H1 (cell line): ENCODE data around the gene THAP10. TPM values are rescaled to one million over a fixed set of nuclear protein-coding genes. Genes with fewer than 3 reads are reported as not detected.

Experiments used
- CTCF ChIA-PET: fragments of 300-600 bp; sonication (Branson Sonifier 250); formaldehyde crosslinking; loops from one replicate; lab custom pipeline; 2021; ENCODE audit not compliant: partially characterized antibody; lab: Charles Lee
- POLR2A ChIA-PET: fragments of 300-600 bp; sonication (Branson Sonifier 250); formaldehyde crosslinking; loops from one replicate; lab custom pipeline; 2021; ENCODE audit warnings: inconsistent platforms; ENCODE audit not compliant: partially characterized antibody; lab: Charles Lee
- DNase-seq, 2 experiments: peaks; one replicate each; pipeline versions ENCODE4 v3.0.0 to v3.0.0-alpha.2; 2010 to 2022; ENCODE audit warnings: low spot score in 2 of 2, low read depth in 1 of 2, mixed read lengths in 1 of 2
- FAIRE-seq: peaks from 2 replicates; lab custom pipeline; 2011; peaks lifted over from hg19 to GRCh38; lab: Jason Lieb, UNC
- H2AFZ ChIP-seq: 2 replicates; pipeline ENCODE4 v1.8.1; 2012; ENCODE audit warnings: low read length, inconsistent platforms
- H2AK5ac ChIP-seq: 2 replicates; pipeline ENCODE4 v1.6.1; 2013; ENCODE audit warnings: low read depth, low read length
- H2BK120ac ChIP-seq: replicated peaks from 2 replicates; pipeline ENCODE3; 2013; ENCODE audit warnings: low read depth, low read length, inconsistent platforms
- H2BK12ac ChIP-seq: 2 replicates; pipeline ENCODE4 v1.6.1; 2013; ENCODE audit warnings: low read depth, low read length
- H2BK15ac ChIP-seq: 2 replicates; pipeline ENCODE4 v1.6.1; 2013; ENCODE audit warnings: low read length
- H2BK20ac ChIP-seq: 2 replicates; pipeline ENCODE4 v1.6.1; 2013; ENCODE audit warnings: low read length
- H2BK5ac ChIP-seq: 2 replicates; pipeline ENCODE4 v1.6.1; 2013; ENCODE audit warnings: low read depth, low read length
- H3K14ac ChIP-seq: 2 replicates; pipeline ENCODE4 v1.6.1; 2013; ENCODE audit warnings: inconsistent platforms; ENCODE audit not compliant: insufficient read length
- H3K18ac ChIP-seq: 2 replicates; pipeline ENCODE4 v1.6.1; 2013; ENCODE audit warnings: low read length; ENCODE audit errors: extremely low read depth
- H3K23ac ChIP-seq: 2 replicates; pipeline ENCODE4 v1.6.1; 2013; ENCODE audit warnings: inconsistent platforms; ENCODE audit not compliant: insufficient read length
- H3K23me2 ChIP-seq: 2 replicates; pipeline ENCODE4 v1.6.1; 2013; ENCODE audit warnings: low read depth, low read length
- H3K27ac ChIP-seq: 2 replicates; pipeline ENCODE4 v1.6.1; 2011; ENCODE audit warnings: low read depth, low read length, inconsistent platforms
- H3K27me3 ChIP-seq, 4 experiments: replicated peaks in 1 of 4; 1 replicate in 1 of 4; 2 replicates in 3 of 4; pipeline versions ENCODE4 v1.6.1 to v1.8.1; 2011 to 2013; ENCODE audit warnings: low read length in 3 of 4, mild to moderate bottlenecking in 3 of 4, inconsistent platforms in 2 of 4, mixed read lengths in 2 of 4, moderate library complexity in 1 of 4; ENCODE audit not compliant: control insufficient read depth in 3 of 4, insufficient read depth in 3 of 4; ENCODE audit errors: extremely low read depth in 1 of 4
- H3K36me3 ChIP-seq, 4 experiments: 2 replicates each; pipeline versions ENCODE4 v1.6.1 to v1.8.1; 2011 to 2013; ENCODE audit warnings: mild to moderate bottlenecking in 4 of 4, low read length in 3 of 4, moderate library complexity in 2 of 4, control low read depth in 1 of 4, inconsistent platforms in 1 of 4; ENCODE audit not compliant: insufficient read depth in 4 of 4, control insufficient read depth in 2 of 4
- H3K4ac ChIP-seq: replicated peaks from 2 replicates; pipeline ENCODE3; 2013; ENCODE audit warnings: low read length, low read depth, mixed read lengths, inconsistent platforms; ENCODE audit not compliant: insufficient read length
- H3K4me1 ChIP-seq, 4 experiments: replicated peaks in 1 of 4; 1 replicate in 1 of 4; 2 replicates in 3 of 4; pipeline versions ENCODE4 v1.6.1 to v1.8.1; 2011 to 2013; ENCODE audit warnings: low read length in 3 of 4, inconsistent platforms in 2 of 4, mixed read lengths in 1 of 4; ENCODE audit not compliant: insufficient read depth in 4 of 4, control insufficient read depth in 3 of 4
- H3K4me2 ChIP-seq, 2 experiments: 2 replicates each; pipeline versions ENCODE4 v1.6.1 to v1.8.1; 2011 to 2013; ENCODE audit warnings: low read depth in 2 of 2, low read length in 2 of 2, control low read depth in 1 of 2, inconsistent platforms in 1 of 2, mild to moderate bottlenecking in 1 of 2; ENCODE audit not compliant: insufficient read depth in 1 of 2
- H3K4me3 ChIP-seq, 4 experiments: fragments of 200-600, 300-600 bp in 1 of 4; sonication (generic), shearing (Covaris generic), sonication (Bioruptor Twin) in 1 of 4; 2 replicates each; pipeline versions ENCODE4 v1.5.1 to v1.8.1; 2011 to 2016; ENCODE audit warnings: low read length in 4 of 4, low read depth in 3 of 4, control low read depth in 2 of 4, inconsistent platforms in 2 of 4, mild to moderate bottlenecking in 2 of 4, mixed read lengths in 1 of 4, moderate library complexity in 1 of 4; ENCODE audit not compliant: insufficient read depth in 2 of 4; ENCODE audit errors: extremely low read depth in 1 of 4
- H3K56ac ChIP-seq: replicated peaks from 2 replicates; pipeline ENCODE3; 2013; ENCODE audit warnings: low read depth, mild to moderate bottlenecking, mixed read lengths, low read length, inconsistent platforms; ENCODE audit not compliant: insufficient read length
- H3K79me1 ChIP-seq: 2 replicates; pipeline ENCODE4 v1.6.1; 2013; ENCODE audit warnings: low read depth, low read length, control low read depth
- H3K79me2 ChIP-seq, 2 experiments: 2 replicates each; pipeline versions ENCODE4 v1.6.1 to v1.8.1; 2012 to 2013; ENCODE audit warnings: low read length in 2 of 2, mild to moderate bottlenecking in 2 of 2, inconsistent platforms in 1 of 2; ENCODE audit not compliant: insufficient read depth in 2 of 2, control insufficient read depth in 1 of 2
- H3K9ac ChIP-seq, 4 experiments: replicated peaks in 1 of 4; 1 replicate in 1 of 4; 2 replicates in 3 of 4; pipeline versions ENCODE4 v1.6.1 to v1.8.1; 2011 to 2013; ENCODE audit warnings: low read depth in 3 of 4, low read length in 3 of 4, control low read depth in 2 of 4, mild to moderate bottlenecking in 2 of 4, moderate library complexity in 2 of 4, inconsistent platforms in 1 of 4; ENCODE audit errors: extremely low read depth in 1 of 4
- H3K9me3 ChIP-seq, 2 experiments: 2 replicates each; pipeline versions ENCODE4 v1.6.1 to v1.8.1; 2012 to 2013; ENCODE audit warnings: mild to moderate bottlenecking in 2 of 2, moderate library complexity in 2 of 2, control low read depth in 1 of 2, inconsistent platforms in 1 of 2, low read depth in 1 of 2, low read length in 1 of 2, mixed read lengths in 1 of 2; ENCODE audit not compliant: insufficient read depth in 2 of 2
- H4K20me1 ChIP-seq, 2 experiments: replicated peaks in 1 of 2; 2 replicates each; pipeline versions ENCODE3 to v1.8.1; 2011 to 2013; ENCODE audit warnings: inconsistent platforms in 2 of 2, low read length in 2 of 2, mild to moderate bottlenecking in 1 of 2; ENCODE audit not compliant: insufficient read depth in 2 of 2, control insufficient read depth in 1 of 2
- H4K5ac ChIP-seq: 2 replicates; pipeline ENCODE4 v1.6.1; 2013; ENCODE audit warnings: low read length, low read depth, mixed read lengths, inconsistent platforms; ENCODE audit not compliant: insufficient read length
- H4K8ac ChIP-seq: 2 replicates; pipeline ENCODE4 v1.8.0; 2013; ENCODE audit warnings: mild to moderate bottlenecking, moderate library complexity, low read length, inconsistent platforms; ENCODE audit not compliant: insufficient read depth; ENCODE audit errors: extremely low read depth
- H4K91ac ChIP-seq: replicated peaks from 2 replicates; pipeline ENCODE3; 2013; ENCODE audit warnings: low read length, mixed read lengths, inconsistent platforms; ENCODE audit not compliant: insufficient read length
- ASH2L ChIP-seq: fragments of 200-600, 300-600 bp; sonication (generic); IDR thresholded peaks from one replicate; pipeline ENCODE4 v1.7.1; 2017; ENCODE audit warnings: low read length
- BCL11A ChIP-seq, 2 experiments: IDR thresholded peaks; one replicate each; pipeline ENCODE4 v1.6.1; 2011; ENCODE audit warnings: low read depth in 2 of 2, low read length in 2 of 2, mild to moderate bottlenecking in 2 of 2
- EZH2 ChIP-seq: fragments of 200-600 bp; sonication (generic); IDR thresholded peaks from 2 replicates; pipeline ENCODE4 v1.7.1; 2012; ENCODE audit warnings: low read depth, mild to moderate bottlenecking, moderate library complexity, low read length, inconsistent platforms; ENCODE audit not compliant: severe bottlenecking
- POU5F1 ChIP-seq: IDR thresholded peaks from 2 replicates; pipeline ENCODE4 v1.6.1; 2011; ENCODE audit warnings: low read depth, mild to moderate bottlenecking, low read length, moderate library complexity
- WGBS, 2 experiments: shearing (Covaris generic) in 1 of 2; methylation state at CpG; one replicate each; pipeline versions ENCODE4 v1.1.6 to v1.1.7; 2013 to 2015; ENCODE audit warnings: low lambda C conversion rate in 2 of 2, mixed read lengths in 2 of 2, inconsistent platforms in 1 of 2, low coverage in 1 of 2, missing lambda C conversion rate in 1 of 2; ENCODE audit not compliant: insufficient replicate concordance in 2 of 2, insufficient coverage in 1 of 2, insufficient read length in 1 of 2; ENCODE audit errors: extremely low coverage in 1 of 2, missing lambda C conversion rate in 1 of 2; 5-methylcytosine and 5-hydroxymethylcytosine counted together
- polyA plus RNA-seq, 7 experiments: library from polyadenylated mRNA; depleted of rRNA in 3 of 7; stranded (reverse) in 5 of 7; unstranded in 2 of 7; fragments of >200 nt in 5 of 7; fragments of 200-250 nt in 2 of 7; gene quantifications; 1 replicate in 5 of 7; 2 replicates in 1 of 7; 4 replicates in 1 of 7; pipeline versions ENCODE4 v1.2.1 to v1.2.3, GENCODE V29; 2011 to 2013; ENCODE audit warnings: missing spikeins in 2 of 7, mixed read lengths in 2 of 7
- total RNA-seq: library from RNA; stranded (reverse); fragmentation: NEBNext Ultra II Directional; extraction: Animal tissue kit (Norgen Biotek cat#: 25700); gene quantifications from 2 replicates; pipeline ENCODE4 v1.2.1, GENCODE V29; 2021

The THAP10 gene
- total and polyA plus RNA-seq, 2 of the 8 experiments (the other 6 are each of a cell fraction or from before 2014, with no cell fraction given) = 2.8 to 4.5 TPM

DNA sequence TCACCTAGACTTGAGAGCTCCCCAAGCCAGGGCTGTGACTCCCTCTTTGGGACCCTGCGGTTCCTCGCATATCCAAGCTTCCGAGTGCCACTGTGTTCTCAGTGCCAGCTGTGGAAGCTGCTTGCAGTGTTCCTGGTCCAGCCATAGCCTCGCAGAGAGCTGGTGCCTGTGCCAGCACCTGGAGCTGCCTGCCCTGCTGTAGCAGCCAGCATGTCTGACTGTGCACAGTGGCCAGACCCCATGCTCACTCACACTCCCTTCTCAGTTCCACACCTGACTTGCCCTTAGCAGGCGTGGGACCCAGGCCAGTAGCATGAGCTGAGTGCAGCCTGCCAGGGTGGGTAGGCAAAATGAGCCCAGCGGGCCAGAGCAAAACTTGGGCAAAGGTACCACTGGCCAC is 25.7 kb upstream of the THAP10 start:
- Histone ChIP-seq H3K23ac (no peak overlapping the region), H2AK5ac (no peak overlapping the region), H3K36me3 (no peaks in the 10 kb centered on the region), H3K9ac (no peak overlapping the region), H3K4me2 (no peak overlapping the region), H3K4me1 (no peaks in the 10 kb centered on the region), H2BK120ac (no peak overlapping the region), H4K5ac (no peak overlapping the region), H4K20me1 (peaks cover 0 to 2% of the 10 kb centered on the region in 2 experiments), H3K4me3 (no peak overlapping the region), H3K18ac (no peak overlapping the region), H3K23me2 (no peaks in the 10 kb centered on the region; the same call in 1 of the 2 replicates), H3K56ac (no peak overlapping the region), H3K4ac (no peak overlapping the region), H2BK15ac (no peak overlapping the region), H3K9me3 (no peaks in the 10 kb centered on the region), H3K27ac (no peak overlapping the region), H3K27me3 (no peaks in the 10 kb centered on the region), H3K79me2 (no peaks in the 10 kb centered on the region), H2BK20ac (no peak overlapping the region), H3K79me1 (no peaks in the 10 kb centered on the region), H4K91ac (no peak overlapping the region), H4K8ac (no peak overlapping the region), H2BK12ac (no peak overlapping the region), H2BK5ac (no peak overlapping the region), H2AFZ (no peak overlapping the region), H3K14ac (no peak overlapping the region)
- DNase-seq = no peak
- TF ChIP-seq POU5F1 = no peak
- TF ChIP-seq EZH2 = no peak
- no peak for TF ChIP-seq BCL11A (IDR thresholded peaks at IDR 0.05; ENCODE audit: low read depth in 2 of 2, low read length in 2 of 2)
- TF ChIP-seq ASH2L = no peak
- ChIA-PET POLR2A (interaction anchor here (0.8 to 1.2 kb wide), 2 partner anchors 9 to 273 kb away, joined by 3 read pairs; no protein-coding TSS in a partner anchor), CTCF (interaction anchor here (0.6 to 6.2 kb wide), 7 partner anchors 10 to 525 kb away, joined by 3 to 45 read pairs (median 3); no protein-coding TSS in a partner anchor)
- WGBS, 2 experiments = 92% methylated on average over 6 of the region's 6 CpGs; no CpG with 5 or more reads in 1 of the 2 experiments
- FAIRE-seq = no peak
